ENCODE data around the gene NCKAP5. TPM values are rescaled to one million over a fixed set of nuclear protein-coding genes. Genes with fewer than 3 reads are reported as not detected.

The NCKAP5 gene
- total and polyA plus RNA-seq, 2 of the 8 experiments (the other 6 are each of a cell fraction or from before 2014, with no cell fraction given): 0.27 to 0.86 TPM

- no peak for TF ChIP-seq SRF (IDR thresholded peaks at IDR 0.05; ENCODE audit: low read depth, low read length)
- no peak for TF ChIP-seq POLR2AphosphoS5 (IDR thresholded peaks at IDR 0.05; ENCODE audit: low read depth, low read length)
- TF ChIP-seq RFX5 (IDR thresholded peaks at IDR 0.05; ENCODE audit: borderline replicate concordance, low read depth, low read length): no peak
Measured at GRCh38 chr2:133574620-133575019, 6.4 kb upstream of the NCKAP5 start (continued).
